Body of pancreas (tissue), 4 donors: Measurements from ENCODE around the gene OLA1. TPM values are rescaled to one million over a fixed set of nuclear protein-coding genes. Genes with fewer than 3 reads are reported as not detected.

Experiments used
- ATAC-seq: fragments of 150-250 bp; one replicate; pipeline ENCODE4 v1.9.1; 2016
- DNase-seq, 4 donors: peaks; one replicate each; pipeline ENCODE4 v3.0.0-alpha.2; 2019
- H3K27ac ChIP-seq, 4 donors: fragments of 200-600 bp; sonication (generic); 1 replicate in 3 of 4; 2 replicates in 1 of 4; pipeline versions ENCODE4 v1.5.1 to v1.6.1; 2016 to 2019; ENCODE audit warnings: mild to moderate bottlenecking in 1 of 4, mixed read lengths in 1 of 4, moderate library complexity in 1 of 4
- H3K27me3 ChIP-seq, 2 donors: fragments of 200-600 bp; sonication (generic); one replicate each; pipeline ENCODE4 v1.6.0; 2016; ENCODE audit warnings: mild to moderate bottlenecking in 1 of 2
- H3K36me3 ChIP-seq, 2 donors: fragments of 200-600 bp; sonication (generic); replicated peaks in 1 of 2; 2 replicates each; pipeline ENCODE4 v1.5.1; 2016; ENCODE audit warnings: low read depth in 2 of 2; ENCODE audit not compliant: insufficient read depth in 1 of 2
- H3K4me1 ChIP-seq: fragments of 200-600 bp; sonication (generic); one replicate; pipeline ENCODE4 v1.6.0; 2016
- H3K4me3 ChIP-seq, 2 donors: fragments of 200-600 bp; sonication (generic); 1 replicate in 1 of 2; 2 replicates in 1 of 2; pipeline ENCODE4 v1.5.1; 2016 to 2019
- H3K9me3 ChIP-seq, 3 donors: fragments of 200-600 bp; sonication (generic); 1 replicate in 2 of 3; 2 replicates in 1 of 3; pipeline ENCODE4 v1.5.1; 2016
- POLR2A ChIP-seq, 3 donors: fragments of 450-650 bp; IDR thresholded peaks; one replicate each; pipeline ENCODE4 v1.6.1; 2016; ENCODE audit warnings: antibody characterized with exemption in 3 of 3, mild to moderate bottlenecking in 2 of 3
- WGBS, 2 donors: methylation state at CpG; one replicate each; pipeline ENCODE4 v1.1.5; 2017; 5-methylcytosine and 5-hydroxymethylcytosine counted together
- intact Hi-C: fragments of 100-400 bp; cut with DNase I; formaldehyde crosslinking; loops from one replicate; pipeline ENCODE4 v1.15.1; 2023
- total RNA-seq, 2 donors: library from RNA; depleted of rRNA; stranded (reverse); fragments of >200 nt; gene quantifications; one replicate each; pipeline ENCODE4 v1.1.0, GENCODE V29; 2016
- TF ChIP-seq, protein P1 (sequence below), 7 experiments: fragments of 450-650 bp in 4 of 7; fragments of 200-600 bp in 3 of 7; sonication (generic) in 3 of 7; IDR thresholded peaks; one replicate each; pipeline ENCODE4 v1.5.1; 2016 to 2019; ENCODE audit warnings: antibody characterized with exemption in 7 of 7

OLA1 gene
- total RNA-seq, 2 donors from 2014 or later = 17.8 to 43.3 TPM

DNA sequence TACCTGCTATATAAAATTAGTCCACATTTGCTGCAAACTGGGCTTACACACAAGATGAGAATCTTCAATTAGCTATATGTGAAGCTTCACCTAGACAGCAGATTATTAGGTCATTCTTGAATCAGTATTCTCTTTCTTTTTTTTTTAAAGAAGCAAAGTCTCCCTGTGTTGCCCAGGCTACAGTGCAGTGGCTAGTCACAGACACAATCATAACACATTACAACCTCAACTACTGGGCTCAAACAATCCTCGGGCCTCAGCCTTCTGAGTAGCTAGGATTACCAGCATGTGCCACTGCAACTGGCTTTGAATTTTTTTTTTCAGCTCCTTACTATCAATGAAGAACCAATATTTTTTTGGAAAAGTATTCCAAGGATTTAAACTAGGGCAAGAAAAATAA is 30.5 kb downstream of the OLA1 start:
- Histone ChIP-seq H3K36me3 (no peaks in the 10 kb centered on the region), H3K4me1 (peaks cover 3% of the 10 kb centered on the region), H3K27me3 (no peaks in the 10 kb centered on the region), H3K27ac (no peak overlapping the region), H3K4me3 (no peak overlapping the region), H3K9me3 (no peaks in the 10 kb centered on the region)
- intact Hi-C loops = no loop called here
- DNase-seq = no peak
- 91 to 95% methylated on average over 1 of the region's 1 CpG for WGBS, 2 donors
- ATAC-seq = no peak
- TF ChIP-seq POLR2A (IDR thresholded peaks at IDR 0.05) = no peak
- TF ChIP-seq, protein P1, sequence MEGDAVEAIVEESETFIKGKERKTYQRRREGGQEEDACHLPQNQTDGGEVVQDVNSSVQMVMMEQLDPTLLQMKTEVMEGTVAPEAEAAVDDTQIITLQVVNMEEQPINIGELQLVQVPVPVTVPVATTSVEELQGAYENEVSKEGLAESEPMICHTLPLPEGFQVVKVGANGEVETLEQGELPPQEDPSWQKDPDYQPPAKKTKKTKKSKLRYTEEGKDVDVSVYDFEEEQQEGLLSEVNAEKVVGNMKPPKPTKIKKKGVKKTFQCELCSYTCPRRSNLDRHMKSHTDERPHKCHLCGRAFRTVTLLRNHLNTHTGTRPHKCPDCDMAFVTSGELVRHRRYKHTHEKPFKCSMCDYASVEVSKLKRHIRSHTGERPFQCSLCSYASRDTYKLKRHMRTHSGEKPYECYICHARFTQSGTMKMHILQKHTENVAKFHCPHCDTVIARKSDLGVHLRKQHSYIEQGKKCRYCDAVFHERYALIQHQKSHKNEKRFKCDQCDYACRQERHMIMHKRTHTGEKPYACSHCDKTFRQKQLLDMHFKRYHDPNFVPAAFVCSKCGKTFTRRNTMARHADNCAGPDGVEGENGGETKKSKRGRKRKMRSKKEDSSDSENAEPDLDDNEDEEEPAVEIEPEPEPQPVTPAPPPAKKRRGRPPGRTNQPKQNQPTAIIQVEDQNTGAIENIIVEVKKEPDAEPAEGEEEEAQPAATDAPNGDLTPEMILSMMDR (IDR thresholded peaks at IDR 0.05) = no peak

DNA sequence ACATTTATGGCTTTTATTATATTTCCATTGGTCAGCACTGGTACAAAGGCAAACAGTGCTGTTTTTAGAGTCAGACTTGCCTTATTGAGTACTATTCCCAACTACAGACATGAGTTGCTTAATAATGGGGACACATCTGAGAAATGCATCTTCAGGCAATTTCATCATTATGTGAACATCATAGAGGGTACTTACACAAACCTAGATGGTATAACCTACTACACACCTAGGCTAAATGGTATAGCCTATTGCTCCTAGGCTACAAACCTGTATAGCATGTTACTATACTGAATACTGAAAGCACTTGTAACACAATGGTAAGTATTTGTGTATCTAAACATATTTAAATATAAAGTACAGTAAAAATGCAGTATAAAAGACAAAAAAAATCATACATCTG is 36.4 kb downstream of the OLA1 start:
- Histone ChIP-seq H3K27me3 (no peaks in the 10 kb centered on the region), H3K4me1 (peaks cover 3% of the 10 kb centered on the region), H3K27ac (no peak overlapping the region), H3K4me3 (no peak overlapping the region), H3K9me3 (no peaks in the 10 kb centered on the region), H3K36me3 (no peaks in the 10 kb centered on the region)
- ATAC-seq = no peak
- no peak for TF ChIP-seq POLR2A (IDR thresholded peaks at IDR 0.05)
- TF ChIP-seq, protein P1 (IDR thresholded peaks at IDR 0.05) = no peak
- intact Hi-C loops = no loop called here
- DNase-seq = no peak

DNA sequence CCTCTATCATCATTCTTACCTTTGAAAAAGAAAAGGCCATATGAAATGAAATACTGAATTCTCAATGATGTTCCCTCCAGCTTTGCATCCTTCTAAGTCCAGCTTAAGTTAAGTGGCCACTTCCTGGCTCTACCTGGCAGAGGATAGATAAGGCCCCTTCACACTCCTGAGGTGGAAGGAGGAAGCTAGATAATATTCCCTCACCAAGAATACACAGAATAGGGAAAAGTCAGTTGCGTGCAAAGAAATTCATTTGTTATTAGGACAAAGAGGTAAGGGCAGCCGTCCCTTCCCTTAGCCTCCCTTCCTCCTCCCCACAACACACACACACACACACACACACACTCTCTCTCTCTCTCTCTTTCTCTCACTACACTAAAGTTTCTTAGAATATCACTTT is 37.5 kb downstream of the OLA1 start:
- no peaks in the 10 kb centered on the region for H3K36me3 ChIP-seq
- WGBS, 2 donors = 79 to 89% methylated on average over 2 of the region's 2 CpGs
- no peak for DNase-seq

DNA sequence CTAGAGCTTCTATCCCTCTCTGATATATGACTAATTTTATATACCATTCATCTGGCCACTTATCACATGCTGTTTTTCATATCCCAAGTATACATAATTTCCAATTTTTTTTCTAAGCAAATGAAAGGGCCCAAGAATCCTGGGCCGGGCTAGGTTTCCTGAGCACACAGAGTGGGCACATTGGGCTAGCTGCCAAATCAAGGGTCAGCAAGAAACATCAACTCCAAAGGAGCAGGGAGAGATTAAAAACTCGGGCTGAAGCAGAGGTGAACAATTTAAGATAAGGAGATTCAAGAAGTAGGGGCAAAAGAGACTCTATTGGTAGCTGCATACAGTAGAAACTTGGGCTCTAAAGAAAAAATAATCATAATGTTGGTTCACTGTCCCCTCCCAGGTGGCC is 39.0 kb downstream of the OLA1 start:
- Histone ChIP-seq H3K27ac (no peak overlapping the region), H3K4me3 (no peak overlapping the region), H3K9me3 (no peaks in the 10 kb centered on the region), H3K4me1 (no peaks in the 10 kb centered on the region), H3K36me3 (no peaks in the 10 kb centered on the region), H3K27me3 (no peaks in the 10 kb centered on the region)
- intact Hi-C loops = no loop called here
- ATAC-seq = no peak
- DNase-seq = no peak
- TF ChIP-seq, protein P1 (IDR thresholded peaks at IDR 0.05) = no peak
- no peak for TF ChIP-seq POLR2A (IDR thresholded peaks at IDR 0.05)
- 74 to 77% methylated on average over 2 of the region's 2 CpGs for WGBS, 2 donors

More for the DNA sequence above, 37.5 kb downstream of the OLA1 start:
- H3K4me3 ChIP-seq = no peak overlapping the region
- H3K9me3 ChIP-seq = no peaks in the 10 kb centered on the region
- H3K4me1 ChIP-seq = peaks cover 3% of the 10 kb centered on the region
- H3K27me3 ChIP-seq = no peaks in the 10 kb centered on the region
- no peak for ATAC-seq
- H3K27ac ChIP-seq = no peak overlapping the region
- TF ChIP-seq, protein P1 (IDR thresholded peaks at IDR 0.05) = no peak
- no peak for TF ChIP-seq POLR2A (IDR thresholded peaks at IDR 0.05)
- intact Hi-C loops = no loop called here

DNA sequence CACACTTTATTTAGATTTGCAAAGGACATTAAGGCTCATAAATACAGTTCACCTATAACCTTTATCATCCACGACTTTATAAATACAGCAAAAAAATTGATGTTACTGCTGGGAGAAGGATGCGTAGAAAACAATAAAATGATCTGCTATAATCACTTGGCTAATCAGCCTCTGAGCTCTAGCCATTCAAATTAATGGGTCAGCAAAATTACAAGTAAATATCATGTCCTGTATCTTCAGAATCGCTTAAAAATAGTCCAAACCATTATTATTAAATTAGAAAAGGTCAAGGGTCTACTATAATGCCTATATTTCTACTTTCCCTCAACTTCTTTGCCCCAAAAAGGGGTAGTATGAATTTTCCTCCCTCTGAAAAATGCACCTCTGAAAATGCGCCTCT is 40.3 kb downstream of the OLA1 start:
- no peaks in the 10 kb centered on the region for H3K9me3 ChIP-seq
- WGBS, 2 donors = 57 to 92% methylated on average over 4 of the region's 4 CpGs
- H3K4me3 ChIP-seq = no peak overlapping the region
- DNase-seq = no peak
- no peaks in the 10 kb centered on the region for H3K4me1 ChIP-seq
- no peak overlapping the region for H3K27ac ChIP-seq
- no peaks in the 10 kb centered on the region for H3K27me3 ChIP-seq
- H3K36me3 ChIP-seq = no peaks in the 10 kb centered on the region
- ATAC-seq = no peak
- TF ChIP-seq, protein P1 (IDR thresholded peaks at IDR 0.05) = no peak
- intact Hi-C loops = no loop called here
